GM18502 (cell line): ENCODE results near the gene STAT1.
"Not testable (repeated sequence)": the region's sequence is repeated elsewhere in the genome, so short reads cannot be mapped to it uniquely, and the experiment has no call there.

Experiments used
- ATAC-seq: cut with Tn5 transposase; IDR thresholded peaks from one replicate; pipeline ENCODE4 v1.9.1; 2021; ENCODE audit warnings: mild to moderate bottlenecking; ENCODE audit not compliant: unreplicated experiment, poor library complexity

STAT1 gene

DNA sequence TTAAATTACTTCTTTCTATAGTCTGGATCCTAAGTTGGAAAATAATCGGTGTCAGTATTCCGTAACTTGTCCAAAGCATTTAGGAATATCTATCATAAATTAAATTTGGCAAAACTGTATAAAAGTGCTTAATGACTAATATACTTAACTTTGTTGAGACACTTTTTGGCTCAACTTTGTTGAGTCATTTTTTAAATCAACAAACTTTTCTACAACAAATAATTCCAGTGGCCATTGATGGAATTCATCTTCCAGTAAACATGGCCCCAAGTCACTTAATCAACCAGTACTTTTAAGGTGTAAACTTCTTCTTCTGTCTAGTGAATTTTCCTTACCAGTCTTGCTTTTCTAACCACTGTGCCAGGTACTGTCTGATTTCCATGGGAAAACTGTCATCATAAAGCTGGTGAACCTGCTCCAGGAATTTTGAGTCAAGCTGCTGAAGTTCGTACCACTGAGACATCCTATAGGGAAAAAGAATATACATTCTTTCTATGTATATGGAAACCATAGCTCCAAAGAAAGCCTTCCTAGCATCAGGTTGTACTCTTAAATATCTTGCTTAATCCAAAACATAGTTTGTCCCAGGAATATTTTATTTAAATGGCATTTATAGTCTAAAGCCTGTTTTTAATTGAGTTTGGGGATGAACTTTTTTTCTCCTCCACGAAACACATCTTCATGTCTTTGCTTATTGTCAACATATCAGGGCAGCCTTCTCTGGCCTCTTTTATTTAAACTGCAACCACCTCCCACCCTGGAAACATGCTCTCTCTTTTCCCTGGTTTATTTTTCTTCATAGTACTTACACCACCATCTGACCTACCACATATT is 4.2 kb downstream of the STAT1 start:
- ATAC-seq = no peak

DNA sequence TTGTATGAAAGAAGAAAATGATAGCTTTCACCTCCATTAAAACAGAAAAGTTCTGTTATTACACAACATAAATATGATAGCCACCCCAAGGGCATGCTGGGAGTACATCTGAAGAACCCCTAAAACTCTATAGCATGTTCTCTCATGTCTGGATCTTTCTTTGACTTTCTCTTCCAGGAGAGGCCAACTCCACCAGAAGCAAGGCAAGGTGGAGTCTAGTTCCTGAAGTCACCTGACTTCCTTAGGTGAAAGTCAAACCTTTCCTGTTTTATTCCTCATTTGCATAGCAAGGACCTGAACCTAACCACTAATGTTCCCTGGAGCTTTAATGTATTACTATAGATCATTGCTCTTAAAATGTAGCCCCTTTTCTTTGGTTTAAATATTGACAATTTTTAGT is 5.7 kb downstream of the STAT1 start:
- ATAC-seq = no peak

DNA sequence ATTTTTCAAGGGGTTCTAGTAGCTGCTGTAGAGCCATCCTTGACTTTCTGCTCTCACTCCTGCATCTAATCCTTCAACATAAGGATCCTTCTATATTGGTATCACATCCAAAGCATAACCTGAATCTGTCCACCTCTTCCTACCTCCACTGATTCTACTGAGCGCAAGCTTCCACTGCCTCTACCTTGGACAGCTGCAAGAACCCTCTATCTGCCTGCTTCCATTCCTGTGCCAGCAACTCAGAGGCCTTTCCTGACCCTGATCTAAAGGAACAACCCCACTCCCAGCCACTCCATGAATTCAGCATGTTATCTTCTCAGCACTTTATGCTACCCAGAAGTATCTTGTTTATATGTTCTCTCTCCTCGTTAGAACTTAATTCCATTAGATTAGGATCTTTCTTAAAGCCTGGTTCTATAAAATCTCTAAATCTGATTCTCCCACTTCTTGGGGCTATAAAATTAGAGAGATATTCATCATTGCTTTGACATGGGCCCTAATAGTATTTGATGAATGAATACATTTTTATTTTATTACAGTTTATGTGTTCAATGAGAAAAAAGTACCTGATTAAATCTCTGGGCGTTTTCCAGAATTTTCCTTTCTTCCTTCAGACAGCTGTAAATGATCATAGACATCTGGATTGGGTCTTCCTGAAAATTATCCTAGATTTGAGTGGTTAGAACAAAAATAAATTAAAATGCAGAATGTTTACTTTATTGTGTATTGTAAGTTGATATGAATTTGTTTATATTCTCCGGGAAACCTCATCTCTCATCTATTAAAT is 6.8 kb downstream of the STAT1 start:
- no peak for ATAC-seq

DNA sequence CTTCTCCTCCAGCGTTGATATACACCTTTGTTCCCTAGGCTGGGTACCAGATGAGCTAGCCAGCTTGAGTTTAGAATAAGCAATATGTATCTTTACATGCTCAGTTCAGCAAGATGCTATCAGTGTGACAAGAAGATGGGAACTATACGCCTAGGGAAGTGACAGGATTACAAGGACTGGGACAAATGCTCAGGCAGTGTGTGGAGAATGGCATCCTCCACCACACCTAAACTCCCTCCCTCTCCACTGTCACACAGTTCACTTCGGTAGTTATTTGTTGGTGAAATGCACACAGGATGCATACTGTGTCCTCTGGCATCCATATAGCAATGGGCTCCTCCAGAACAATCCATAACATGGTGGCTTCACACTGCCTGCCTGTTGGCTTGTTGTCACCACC is 7.7 kb downstream of the STAT1 start:
- no peak for ATAC-seq

DNA sequence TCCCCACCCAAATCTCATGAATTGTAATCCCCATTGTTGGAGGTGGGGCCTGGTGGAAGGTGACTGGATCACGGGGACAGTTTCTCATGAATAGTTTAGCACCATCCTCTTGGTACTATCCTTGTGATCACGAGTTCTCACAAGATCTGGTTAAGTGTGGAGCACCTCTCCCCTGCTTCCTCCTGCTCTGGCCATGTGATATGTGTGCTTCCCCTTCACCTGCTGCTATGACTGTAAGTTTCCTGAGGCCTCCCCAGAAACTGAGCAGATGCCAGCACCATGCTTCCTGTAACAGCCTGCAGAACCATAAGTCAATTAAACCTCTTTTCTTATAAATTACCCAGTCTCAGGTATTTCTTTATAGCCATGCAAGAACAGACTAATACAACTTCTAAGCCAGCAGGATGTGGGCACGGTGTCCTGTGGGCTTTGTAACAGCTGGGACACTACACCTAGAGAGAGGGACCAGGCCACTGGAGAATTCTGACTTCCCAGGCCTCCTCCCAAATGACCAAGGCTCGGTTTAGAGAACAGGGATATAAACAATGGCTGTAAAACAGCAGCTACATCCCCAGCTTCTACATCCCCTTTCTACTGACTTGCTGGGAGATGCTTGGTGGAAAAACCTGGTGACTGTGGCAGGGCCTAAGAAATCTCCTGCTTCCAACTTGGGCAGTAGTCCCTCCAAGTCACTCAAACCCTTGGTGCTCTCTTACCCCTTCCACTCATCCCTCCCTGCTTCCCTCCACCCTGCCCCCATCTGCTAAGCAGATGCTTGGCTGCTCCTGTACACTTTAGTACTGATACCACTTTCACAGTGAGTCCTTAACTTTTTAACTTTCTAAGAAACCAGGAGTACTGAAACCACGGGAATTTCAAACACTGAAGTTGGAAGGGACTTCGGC is 10.3 kb downstream of the STAT1 start:
- ATAC-seq = no peak

DNA sequence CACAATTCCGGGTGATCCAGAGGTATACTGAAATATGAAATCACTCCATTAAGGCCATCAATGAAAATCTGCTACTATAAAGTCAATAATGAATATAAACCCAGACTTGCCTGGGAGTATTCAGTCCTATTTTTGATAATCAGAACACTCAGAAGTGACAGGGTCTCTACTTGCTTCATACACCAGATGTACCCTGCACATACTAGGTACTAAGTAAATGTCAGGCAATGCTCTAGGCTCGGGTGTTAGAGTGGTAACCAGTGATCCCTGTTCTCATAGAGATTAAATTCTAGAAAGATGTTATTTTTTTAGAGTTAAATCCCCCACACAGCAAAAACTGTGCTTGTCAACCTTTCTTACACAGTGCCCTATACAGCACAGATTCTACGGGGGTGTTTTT is 12.3 kb downstream of the STAT1 start:
- no peak for ATAC-seq

DNA sequence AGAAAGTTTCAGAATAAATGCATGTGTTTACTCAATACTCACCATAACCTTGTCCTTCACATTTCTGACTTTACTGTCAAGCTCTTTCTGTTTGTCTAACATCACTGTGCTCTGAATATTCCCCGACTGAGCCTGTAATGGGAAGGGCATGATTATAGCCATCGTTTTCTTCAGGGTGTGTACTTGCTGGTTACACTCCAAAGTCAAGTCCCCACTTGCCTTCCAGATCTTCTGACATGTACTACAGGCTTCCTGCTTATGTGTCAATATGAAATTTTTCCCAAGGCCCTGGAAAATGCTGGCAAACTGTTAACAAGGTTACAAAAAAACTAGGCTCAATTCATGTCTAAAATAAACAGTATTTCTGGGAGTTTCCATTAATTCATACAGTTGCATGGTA is 12.9 kb downstream of the STAT1 start:
- no peak for ATAC-seq

DNA sequence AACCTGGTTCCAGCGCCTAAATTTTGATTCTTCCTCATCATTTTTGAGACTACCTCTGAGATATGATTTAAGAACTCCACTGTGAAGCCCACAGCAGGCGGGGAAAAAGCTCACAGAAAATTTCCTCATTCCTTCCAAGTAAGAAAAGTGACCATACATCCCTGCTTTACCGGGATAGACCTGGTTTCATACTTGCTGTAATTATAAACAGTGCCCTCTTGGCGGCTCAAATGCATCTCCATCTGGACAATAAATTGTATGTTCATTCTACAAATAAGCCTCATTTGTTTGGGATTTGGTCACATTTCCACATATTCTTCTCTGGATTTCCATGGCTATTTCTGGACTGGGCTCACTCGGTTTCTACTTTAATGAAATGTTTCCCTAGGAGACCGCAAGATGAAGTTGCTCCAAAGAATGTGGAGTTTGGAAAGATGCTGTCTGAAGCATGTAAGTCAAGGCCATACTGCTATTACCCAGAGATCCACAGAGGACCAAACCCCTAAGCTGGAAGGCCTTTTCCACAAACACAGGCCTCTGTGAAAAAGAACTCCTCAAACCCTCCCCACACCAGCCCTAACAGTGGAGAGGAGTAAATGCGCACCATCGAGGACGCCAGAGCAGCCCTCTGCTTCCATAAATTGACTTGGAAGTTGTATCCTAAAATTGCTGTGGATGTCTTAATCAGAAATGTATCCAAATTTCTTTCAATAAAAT is 13.9 kb downstream of the STAT1 start:
- no peak for ATAC-seq

DNA sequence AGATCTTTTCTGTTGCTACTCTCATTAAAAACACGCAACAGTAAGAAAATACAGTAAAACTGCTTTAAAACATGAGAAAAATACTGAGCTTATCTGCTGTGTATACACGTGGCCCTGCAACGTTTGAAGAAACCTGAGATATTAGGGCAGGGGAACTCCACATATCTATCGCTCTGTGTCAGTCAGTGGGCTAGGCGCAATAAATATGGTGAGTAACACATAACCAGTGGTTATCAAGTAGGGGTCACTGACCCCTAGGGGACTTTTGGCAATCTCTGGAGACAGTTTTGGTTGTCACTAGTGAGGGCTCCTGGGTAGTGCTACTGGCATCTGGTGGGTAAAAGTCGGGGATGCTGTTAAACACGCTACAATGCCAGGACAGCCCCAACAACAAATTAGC is 14.9 kb downstream of the STAT1 start:
- no peak for ATAC-seq

DNA sequence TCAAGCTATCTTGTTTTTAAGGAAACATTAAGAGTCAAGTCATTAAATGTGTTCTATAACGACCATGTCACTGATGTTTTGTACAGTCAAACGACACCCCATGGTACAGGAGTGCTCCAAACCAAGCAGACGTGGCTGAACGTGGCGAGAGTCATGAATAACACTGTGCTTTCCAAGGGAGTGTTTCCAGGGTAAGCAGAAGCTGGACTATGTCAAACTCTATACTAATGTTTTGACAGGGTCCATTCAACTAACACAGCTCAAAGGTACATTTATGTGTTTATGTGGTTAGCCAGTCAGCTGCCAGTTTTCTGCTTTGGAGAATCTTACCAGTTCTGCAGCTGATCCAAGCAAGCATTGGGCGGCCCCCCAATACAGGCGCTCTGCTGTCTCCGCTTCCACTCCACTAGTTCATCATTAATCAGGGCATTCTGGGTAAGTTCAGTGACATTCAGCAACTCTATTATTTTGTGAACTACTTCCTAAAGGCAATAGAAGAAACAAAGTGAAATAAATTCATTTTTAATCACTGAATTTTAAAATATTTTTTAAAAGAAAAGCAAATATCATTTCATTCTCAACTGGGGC is 16.4 kb downstream of the STAT1 start:
- ATAC-seq = no peak

DNA sequence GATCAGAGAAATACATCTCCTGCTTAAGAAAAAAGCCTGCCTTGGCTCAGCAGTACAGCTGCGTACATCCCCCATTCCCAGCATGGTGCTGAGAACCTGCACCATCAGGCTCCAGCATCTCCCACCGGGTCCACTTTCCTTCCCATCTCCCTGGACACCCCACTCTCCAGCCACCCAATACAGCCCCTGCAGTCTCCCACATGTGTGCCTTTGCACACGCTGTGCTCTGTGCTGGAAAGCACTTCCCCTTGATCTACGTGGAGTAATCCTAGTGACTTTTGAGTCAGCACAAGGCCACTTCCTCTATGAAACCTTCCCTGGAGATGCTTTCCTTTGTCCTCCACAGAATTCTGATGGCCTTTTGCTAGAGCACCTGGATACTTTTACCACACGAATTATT is 17.0 kb downstream of the STAT1 start:
- no peak for ATAC-seq

DNA sequence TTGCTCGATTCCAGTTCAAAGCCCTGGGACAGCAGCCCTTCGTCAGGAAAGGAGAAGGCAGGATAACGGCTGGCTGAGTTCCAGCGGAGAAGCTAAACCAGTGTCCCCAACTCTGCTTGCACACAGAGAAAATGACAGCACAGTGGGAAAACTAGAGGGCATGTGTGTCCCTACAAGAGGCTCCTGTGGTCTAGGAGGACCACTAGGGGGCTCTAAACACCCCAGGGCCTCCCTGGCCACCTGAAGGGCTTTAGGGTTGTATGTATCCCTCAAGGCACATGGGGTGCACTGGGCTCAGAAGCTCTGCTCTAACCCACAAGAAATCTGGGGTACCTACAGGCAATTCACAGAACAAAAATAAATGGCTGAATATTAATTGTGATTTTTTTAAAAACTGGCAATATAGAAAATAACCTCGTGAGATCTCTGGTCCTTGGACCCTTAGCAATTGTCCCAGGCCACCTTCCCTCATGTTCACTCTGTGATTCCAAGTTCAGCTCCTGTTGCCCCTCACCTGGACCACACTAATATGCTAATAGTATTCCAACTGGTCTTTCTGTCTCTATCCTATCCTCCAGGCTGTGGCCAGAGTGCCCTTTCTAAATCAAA is 17.5 kb downstream of the STAT1 start:
- peak; percentile 63 for ATAC-seq

DNA sequence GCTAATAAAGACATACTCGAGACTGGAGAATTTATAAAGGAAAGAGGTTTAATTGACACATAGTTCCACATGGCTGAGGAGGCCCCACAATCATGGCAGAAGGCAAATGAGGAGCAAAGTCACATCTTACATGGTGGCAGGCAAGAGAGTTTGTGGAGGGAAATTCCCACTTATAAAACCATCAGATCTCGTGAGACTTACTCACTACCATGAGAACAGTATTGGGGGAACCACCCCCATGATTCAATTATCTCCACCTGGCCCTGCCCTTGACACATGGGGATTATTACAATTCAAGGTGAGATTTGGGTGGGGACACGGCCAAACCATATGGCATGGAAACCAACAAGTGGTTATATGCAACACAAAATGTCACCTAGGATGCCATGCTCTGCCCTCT is 18.7 kb downstream of the STAT1 start:
- not testable (repeated sequence) for ATAC-seq

DNA sequence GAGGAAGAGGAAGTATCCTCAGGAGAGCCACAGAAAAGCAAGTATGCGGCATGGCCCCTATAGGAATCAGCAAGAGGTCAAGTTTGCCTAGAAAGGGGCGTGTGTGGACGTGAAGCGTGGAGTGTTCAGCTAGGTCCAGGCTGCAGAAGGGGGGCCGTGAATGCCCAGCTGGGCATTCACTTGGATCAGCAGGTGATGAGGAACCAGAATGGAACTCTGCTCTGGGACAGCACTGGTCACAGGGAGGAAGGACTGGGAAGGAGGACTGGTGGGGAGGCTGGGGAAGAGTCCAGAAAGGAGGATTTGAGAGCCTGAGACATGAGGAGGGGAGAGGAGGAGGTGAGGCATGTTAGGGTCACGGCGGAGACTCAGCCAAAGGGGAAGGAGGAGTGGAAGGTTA is 19.8 kb downstream of the STAT1 start:
- ATAC-seq = no peak

DNA sequence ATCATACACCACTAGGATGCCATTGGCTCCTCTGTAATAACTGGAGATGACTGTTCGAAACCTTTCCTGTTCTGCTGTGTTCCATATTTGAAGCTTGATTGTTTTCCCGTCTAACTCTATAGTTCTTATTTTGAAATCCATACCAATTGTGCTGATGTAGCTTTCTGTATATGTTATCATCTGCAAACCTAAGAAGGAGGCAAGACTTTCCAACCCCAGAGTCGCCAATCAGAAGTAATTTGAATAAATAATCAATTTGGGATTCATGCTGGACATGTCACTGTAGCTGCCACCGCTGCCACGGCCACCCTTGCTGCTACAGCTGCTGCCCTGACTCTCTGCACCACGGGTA is 20.7 kb downstream of the STAT1 start:
- ATAC-seq = no peak

DNA sequence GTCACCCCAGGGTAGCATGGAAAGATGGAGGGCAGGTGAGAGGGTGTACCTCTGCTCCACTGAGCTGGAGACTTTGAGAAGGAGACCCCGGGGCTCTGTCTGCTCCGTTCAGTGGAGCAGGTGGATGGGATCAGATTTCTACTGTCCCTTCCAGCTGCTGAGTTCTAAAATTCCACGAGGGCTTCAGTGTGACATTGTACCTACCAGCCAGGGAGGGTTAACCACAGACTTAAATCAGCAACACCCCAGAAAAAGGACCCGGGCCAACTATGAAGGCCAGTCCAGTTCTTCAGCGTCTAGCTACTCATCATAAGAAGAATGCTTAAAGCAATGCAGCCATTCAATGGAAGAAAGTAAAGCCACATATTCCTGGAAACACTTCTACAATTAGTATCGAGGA is 23.8 kb downstream of the STAT1 start:
- no peak for ATAC-seq

DNA sequence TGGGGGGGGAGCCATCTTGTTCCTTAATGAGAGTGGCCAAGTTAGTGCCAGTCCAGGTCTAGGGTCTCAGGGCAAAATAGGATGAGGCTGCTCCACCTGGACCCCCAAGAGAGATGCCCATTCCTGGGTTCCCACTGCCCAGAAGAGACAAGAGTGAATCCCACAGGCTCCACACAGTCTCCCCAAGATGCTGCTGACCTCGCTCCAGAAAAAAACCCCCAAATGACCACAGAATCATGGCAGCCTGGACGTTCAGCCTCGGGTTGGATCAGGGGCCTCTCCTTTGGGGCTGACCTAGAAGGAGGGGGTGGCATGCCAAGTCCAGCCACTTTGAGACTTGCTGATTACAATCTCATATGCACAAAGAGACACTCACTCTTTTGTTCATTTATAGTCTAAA is 25.1 kb downstream of the STAT1 start:
- ATAC-seq = no peak

DNA sequence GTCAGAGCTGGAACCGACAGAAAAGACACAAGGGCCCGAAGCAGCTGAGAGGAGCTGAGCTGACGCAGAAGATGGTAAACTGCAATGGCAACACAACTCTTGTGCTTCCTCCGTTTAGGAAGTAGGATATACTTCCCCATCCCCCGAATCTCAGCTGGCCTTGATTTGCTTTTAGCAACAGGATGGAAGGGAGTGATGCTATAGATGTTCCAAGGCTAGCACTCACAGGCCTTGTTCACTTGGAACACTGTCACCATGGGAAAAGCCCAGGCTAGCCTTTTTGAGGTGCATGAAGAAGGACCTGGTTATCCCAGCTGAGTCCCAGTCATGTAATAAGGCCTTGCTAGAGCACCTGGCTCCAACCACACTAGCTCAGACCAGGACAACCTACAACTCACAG is 26.0 kb downstream of the STAT1 start:
- no peak for ATAC-seq

DNA sequence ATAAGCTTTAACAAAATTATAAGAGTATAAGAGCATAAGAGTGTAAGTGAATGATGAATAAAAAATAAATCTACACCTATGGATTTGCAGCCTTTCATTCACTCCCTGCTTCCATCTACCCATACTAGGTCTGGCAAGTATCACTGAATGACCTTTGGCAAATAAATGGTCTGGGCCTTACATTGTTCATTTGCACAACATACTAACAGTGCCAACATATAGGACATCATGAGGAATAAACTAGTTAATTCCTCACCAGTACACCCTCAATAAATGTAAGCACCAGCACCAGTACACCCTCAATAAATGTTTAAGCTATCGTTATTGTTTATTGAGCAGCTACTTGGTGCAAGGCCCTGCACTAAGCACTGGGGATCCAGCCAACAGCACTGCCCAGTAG is 26.9 kb downstream of the STAT1 start:
- no peak for ATAC-seq
